NCI-H510A (cell line): ENCODE results near the gene SH2D5.

Experiments
- DNase-seq: peaks from one replicate; lab custom pipeline; 2025; lab: John Stamatoyannopoulos, UW

Gene SH2D5

DNA sequence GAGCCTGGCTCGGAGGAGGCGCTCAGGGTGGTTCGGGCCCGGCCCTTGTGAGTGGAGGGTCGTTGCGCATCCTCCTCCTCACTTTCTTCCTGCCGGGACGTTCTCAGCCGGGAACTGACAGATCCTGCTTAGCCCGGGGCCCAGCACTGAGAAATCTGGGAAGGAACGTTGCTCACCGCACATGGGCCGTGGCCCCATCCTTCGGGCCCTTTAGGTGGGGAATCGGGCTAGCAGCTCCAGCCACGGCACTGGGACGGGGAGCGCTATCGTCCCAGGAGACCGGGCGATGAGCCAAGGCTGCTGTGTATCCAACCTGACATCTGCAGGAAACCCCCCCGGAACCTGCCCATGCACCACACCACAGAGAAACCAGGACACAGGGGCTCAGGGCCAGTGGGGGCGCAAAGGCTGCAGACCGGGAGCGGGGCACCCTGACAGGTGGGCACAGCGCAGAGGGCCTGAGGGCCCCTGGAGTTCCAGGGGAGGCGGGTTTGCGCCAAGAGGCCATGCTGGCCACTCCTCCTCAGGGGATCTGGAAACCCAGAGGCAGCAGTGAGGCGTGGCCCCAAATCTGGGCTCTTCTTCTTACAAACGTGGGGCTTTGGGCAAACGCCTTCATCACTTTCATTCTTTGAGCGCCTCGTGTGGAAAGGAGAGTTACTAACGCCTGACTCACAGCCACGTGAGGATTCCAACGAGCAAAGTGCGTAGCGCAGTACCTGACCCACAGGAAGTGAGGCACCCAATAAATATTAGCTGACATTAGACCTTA is at the start of gene SH2D5:
TSS of gene SH2D5 (minus strand) at position 116 of the 772 bp plus-strand sequence. CDS start 4,659 bp downstream, outside the sequence.
- DNase-seq: peak; percentile 55

DNA sequence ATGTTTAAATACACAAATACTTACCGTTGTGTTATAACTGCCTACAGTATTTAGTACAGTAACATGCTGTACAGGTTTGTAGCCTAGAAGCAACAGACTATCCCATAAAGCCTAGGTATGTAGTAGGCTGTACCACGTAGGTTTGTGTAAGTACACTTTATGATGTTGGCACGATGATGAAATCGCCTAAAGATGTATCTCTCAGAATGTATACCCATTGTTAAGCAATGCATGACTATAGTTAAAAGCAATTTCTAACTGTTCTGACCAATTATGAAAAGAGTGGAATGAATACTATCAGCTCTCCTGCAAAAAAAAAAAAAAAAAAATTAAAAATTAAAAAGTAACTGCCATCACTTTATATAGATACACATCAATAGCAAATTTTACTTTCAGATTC is 43.2 kb upstream of the SH2D5 start:
- DNase-seq: no peak

GRCh38 chr1:20771780-20772179 is 39.3 kb upstream of the SH2D5 start:
- no peak for DNase-seq

- no peak for DNase-seq
These were observed 38.0 kb upstream of the SH2D5 start for GRCh38 chr1:20770314-20771087.

- no peak for DNase-seq
These were observed 34.8 kb upstream of the SH2D5 start for GRCh38 chr1:20767271-20767670.

GRCh38 chr1:20763417-20763816 is 30.9 kb upstream of the SH2D5 start:
- no peak for DNase-seq

DNA sequence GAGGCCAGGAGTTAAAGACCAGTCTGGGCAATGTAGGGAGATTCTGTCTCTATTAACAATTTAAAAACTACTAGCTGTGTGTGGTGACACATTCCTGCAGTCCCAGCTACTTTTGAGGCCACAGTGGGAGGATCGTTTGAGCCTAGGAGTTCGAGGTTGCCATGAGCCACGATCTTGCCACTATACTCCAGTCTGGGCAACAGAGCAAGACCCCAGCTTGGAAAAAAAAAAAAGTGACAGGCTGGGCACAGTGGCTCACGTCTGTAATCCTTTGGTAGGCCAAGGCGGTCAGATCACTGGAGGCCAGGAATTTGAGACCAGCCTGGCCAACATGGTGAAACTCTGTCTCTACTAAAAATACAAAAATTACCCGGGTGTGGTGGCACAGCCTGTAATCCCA is 27.8 kb upstream of the SH2D5 start:
- DNase-seq: no peak

GRCh38 chr1:20753589-20753988 is 21.1 kb upstream of the SH2D5 start:
- DNase-seq: no peak

DNA sequence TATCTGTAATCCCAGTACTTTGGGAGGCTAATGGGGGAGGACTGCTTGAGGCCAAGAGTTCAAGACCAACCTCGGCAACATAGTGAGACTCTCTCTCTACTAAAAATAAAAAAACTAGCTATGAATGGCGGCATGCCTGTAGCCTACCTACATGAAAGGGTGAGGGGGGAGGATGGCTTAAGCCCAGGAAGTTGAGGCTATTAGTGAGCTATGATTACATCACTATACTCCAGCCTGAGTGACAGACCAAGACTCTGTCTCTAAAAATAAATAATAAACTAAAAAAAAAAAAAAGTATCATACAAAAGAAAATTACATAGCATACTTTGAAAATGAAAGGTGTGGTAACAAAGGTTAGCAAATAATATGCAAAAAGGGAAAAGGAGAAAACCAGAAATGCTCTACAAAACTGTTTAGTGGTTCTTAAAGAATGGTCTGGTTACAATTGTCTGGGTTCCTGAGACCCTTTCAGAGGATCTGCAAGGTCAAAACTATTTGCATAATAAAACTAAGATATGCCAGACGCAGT is 19.0 kb upstream of the SH2D5 start:
- DNase-seq: no peak

DNA sequence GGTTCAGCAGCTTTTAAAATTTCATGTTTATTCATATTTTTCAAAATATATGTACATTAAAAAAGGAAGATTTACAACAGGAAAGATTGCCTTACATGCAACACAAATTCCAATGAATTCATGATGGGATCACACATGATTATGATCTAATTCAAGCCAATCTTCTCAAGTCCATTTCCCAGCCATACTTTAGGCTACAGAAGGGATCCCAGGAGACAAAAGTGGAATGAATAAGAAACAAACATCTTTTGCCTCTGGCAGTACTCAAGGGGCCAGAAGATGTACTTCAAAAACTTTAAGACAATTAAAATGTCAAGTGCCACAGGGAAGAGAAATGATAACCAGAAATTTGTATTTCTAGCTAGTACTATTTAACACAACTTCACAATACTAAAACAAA is 10.2 kb upstream of the SH2D5 start:
- DNase-seq: no peak

GRCh38 chr1:20740781-20741180 is 8.3 kb upstream of the SH2D5 start:
- no peak for DNase-seq

GRCh38 chr1:20739225-20739624 is 6.7 kb upstream of the SH2D5 start:
- DNase-seq: no peak

DNA sequence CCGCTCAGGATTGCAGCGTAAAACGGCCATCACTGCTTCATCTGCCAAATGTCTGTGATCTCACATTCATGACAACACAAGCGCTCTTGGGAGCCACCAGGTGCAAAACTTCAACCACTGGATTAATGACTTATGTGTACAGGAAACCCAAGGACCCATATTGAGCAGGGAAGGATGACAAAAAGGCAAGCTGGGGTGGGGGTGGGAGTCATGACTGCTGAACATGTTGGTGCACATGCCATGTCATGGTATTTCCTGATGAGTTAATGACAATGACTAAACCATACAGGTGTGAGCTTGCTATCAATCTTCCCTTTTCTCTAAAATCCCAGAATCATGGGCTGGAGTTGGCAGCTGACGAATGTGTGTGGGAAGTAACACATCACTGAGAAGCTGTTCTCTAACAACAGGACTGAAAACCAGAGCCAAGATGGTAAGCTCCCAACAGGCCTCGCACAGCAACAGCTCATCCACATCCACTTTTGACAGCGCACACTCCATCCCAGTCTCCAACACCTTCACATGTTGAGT is 3.1 kb upstream of the SH2D5 start:
- peak; percentile 25 for DNase-seq

DNA sequence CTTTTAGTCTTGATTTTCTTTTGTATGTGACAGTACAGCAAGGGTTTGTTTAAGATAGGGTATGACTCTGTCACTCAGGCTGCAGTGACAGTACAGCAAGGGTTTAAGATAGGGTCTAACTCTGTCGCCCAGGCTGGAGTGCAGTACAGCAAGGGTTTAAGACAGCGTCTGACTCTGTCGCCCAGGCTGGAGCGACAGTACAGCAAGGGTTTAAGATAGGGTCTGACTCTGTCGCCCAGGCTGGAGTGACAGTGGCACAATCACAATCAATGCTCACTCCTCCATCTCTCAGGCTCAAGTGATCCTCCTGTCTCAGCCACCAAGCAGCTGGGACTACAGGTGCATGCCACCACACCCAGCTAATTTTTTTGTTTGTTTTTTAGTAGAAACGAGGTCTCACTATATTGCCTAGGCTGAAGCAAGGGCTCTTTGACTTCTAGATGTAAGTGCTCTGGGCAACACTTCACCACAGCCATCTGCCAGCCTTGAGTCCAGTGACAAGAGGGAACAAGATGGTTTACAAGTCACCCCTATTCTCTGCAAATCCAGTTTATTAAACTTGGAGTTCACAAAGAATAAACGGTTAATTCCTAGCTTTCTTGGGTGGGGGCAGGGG is 965 bp upstream of the SH2D5 start:
- no peak for DNase-seq

- peak; percentile 79 for DNase-seq
These were observed 374 bp downstream of the SH2D5 start for GRCh38 chr1:20732071-20732587.

GRCh38 chr1:20731057-20731991 is 1.2 kb downstream of the SH2D5 start:
- DNase-seq: no peak

GRCh38 chr1:20730690-20731056 is 1.8 kb downstream of the SH2D5 start:
- DNase-seq: no peak

- no peak for DNase-seq
These were observed 2.4 kb downstream of the SH2D5 start for GRCh38 chr1:20729990-20730689.

GRCh38 chr1:20729155-20729931 is 3.2 kb downstream of the SH2D5 start:
- DNase-seq: no peak
